ENCODE measurements around the gene ABAT. TPM values are rescaled to one million over a fixed set of nuclear protein-coding genes. Genes with fewer than 3 reads are reported as not detected.

ABAT gene
- total and polyA plus RNA-seq, 10 of the 15 experiments (the other 5 are each of a cell fraction or from before 2014, with no cell fraction given) = 1.0 to 10.6 (median 1.9) TPM

DNA sequence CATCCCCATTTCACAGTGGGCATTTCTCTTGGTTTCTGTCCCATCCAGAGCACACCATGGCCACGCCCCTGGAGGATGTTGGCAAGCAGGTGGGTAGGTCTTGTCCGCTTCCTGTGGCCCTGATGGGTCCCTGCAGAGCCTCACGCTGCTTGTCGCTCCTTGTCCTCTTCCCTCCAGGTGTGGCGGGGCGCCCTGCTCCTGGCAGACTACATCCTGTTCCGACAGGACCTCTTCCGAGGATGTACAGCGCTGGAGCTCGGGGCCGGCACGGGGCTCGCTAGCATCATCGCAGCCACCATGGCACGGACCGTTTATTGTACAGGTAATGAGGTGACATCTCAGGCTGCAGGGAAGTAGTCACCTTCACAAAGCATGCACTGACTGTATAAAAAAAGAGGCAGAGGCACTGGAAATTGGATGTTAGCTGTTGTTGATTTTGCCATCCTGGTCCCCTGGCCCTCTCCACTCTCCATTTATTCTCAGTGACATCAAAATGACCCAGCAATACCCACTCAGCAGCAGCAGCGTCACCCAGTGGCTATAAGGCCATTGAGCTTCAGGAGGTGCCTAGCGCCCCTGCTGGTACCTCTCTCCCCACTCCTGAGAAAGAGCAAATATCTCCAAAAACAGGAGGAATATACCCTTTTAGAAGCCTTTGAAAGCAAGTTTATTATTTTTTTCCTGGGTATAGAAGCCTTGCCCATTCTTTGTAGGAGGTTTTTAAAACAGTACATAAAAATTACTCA is 39.3 kb upstream of the ABAT start:
- Histone ChIP-seq H3K36me3 (ENCODE audit: control insufficient read depth in 2 of 2, insufficient read depth in 2 of 2, low read length in 1 of 2) (peaks cover 12 to 15% of the 10 kb centered on the region in 2 experiments; a peak in 3 of 4 replicates), H2AFZ (ENCODE audit: control insufficient read depth, low read depth, low read length) (no peak overlapping the region), H3K4me3 (no peak overlapping the region), H3K4me2 (ENCODE audit: control insufficient read depth, insufficient read depth) (no peak overlapping the region), H3K9ac (ENCODE audit: control insufficient read depth, insufficient read depth, low read length) (no peak overlapping the region), H3K79me2 (ENCODE audit: control insufficient read depth, insufficient read depth, low read length) (no peaks in the 10 kb centered on the region), H3K27me3 (replicated peaks in 1 of 2; ENCODE audit: control insufficient read depth in 2 of 2, insufficient read depth in 2 of 2, low read length in 1 of 2) (no peaks in the 10 kb centered on the region), H4K20me1 (ENCODE audit: control insufficient read depth, insufficient read depth) (no peaks in the 10 kb centered on the region), H3K27ac (ENCODE audit: control insufficient read depth, insufficient read depth) (no peak overlapping the region), H3K9me3 (replicated peaks; ENCODE audit: control insufficient read depth, insufficient read depth, low read length) (no peaks in the 10 kb centered on the region), H3K4me1 (ENCODE audit: control insufficient read depth, insufficient read depth, low read length) (no peaks in the 10 kb centered on the region)
- in situ Hi-C loops (cut with MboI) = no loop called here
- ChIA-PET POLR2A (no interaction called here), SMC1A (ENCODE audit: uncharacterized antibody, unreplicated experiment) (no interaction called here), RAD21 (ENCODE audit: unreplicated experiment) (no interaction called here), CTCF (interaction anchor here (0.7 to 2.4 kb wide), 3 partner anchors 51 to 63 kb away, joined by 3 to 11 read pairs (median 3); no protein-coding TSS in a partner anchor)
- TF ChIP-seq CTCF (IDR thresholded peaks at IDR 0.05 in 2 of 3, conservative IDR thresholded peaks at IDR 0.05 in 1 of 3; ENCODE audit: control insufficient read depth in 2 of 3, extremely low read depth in 1 of 3, insufficient read depth in 1 of 3, low read depth in 3 of 3, low read length in 3 of 3) (peak in 2 of 3 experiments; percentile 22 to 49; a peak in 4 of 6 replicates), YBX1 (IDR thresholded peaks at IDR 0.05) (no peak), RAD21 (IDR thresholded peaks at IDR 0.05; ENCODE audit: insufficient read depth, low read depth, low read length) (peak; percentile 36)
- FAIRE-seq = no peak
- WGBS (ENCODE audit: insufficient coverage, insufficient replicate concordance, low lambda C conversion rate, missing lambda C conversion rate) = 86% methylated on average over 18 of the region's 18 CpGs
- no peak for DNase-seq (ENCODE audit: low read depth, low spot score)
- no TSS peak for BruUV-seq (replicated peaks)
- intact Hi-C loops (cut with micrococcal nuclease; ENCODE audit: unreplicated experiment) = no loop called here
- ATAC-seq = 0 out of 3 replicates have a peak, but pooled peaks have one; percentile 24

- SMC1A ChIA-PET (ENCODE audit: uncharacterized antibody, unreplicated experiment) = no interaction called here
- RAD21 ChIA-PET (ENCODE audit: unreplicated experiment) = interaction anchor here (0.6 kb wide), 1 partner anchor 1711 kb away, joined by 3 read pairs; no protein-coding TSS in a partner anchor
- BruUV-seq (replicated peaks) = no TSS peak
- no peak for TF ChIP-seq PRDM15 (CRISPR knock-in tag; IDR thresholded peaks at IDR 0.05)
Observed at GRCh38 chr16:8639694-8640093, 34.7 kb upstream of the ABAT start.

More at GRCh38 chr16:8639694-8640093, 34.7 kb upstream of the ABAT start:
- ChIA-PET CTCF (no interaction called here), POLR2A (no interaction called here)
- Histone ChIP-seq H2AFZ (ENCODE audit: control insufficient read depth, low read depth, low read length) (no peak overlapping the region), H3K36me3 (ENCODE audit: control insufficient read depth in 2 of 2, insufficient read depth in 2 of 2, low read length in 1 of 2) (peaks cover 21 to 29% of the 10 kb centered on the region in 2 experiments; a peak in 3 of 4 replicates), H3K4me1 (ENCODE audit: control insufficient read depth, insufficient read depth, low read length) (no peaks in the 10 kb centered on the region), H3K4me2 (ENCODE audit: control insufficient read depth, insufficient read depth) (no peak overlapping the region), H3K79me2 (ENCODE audit: control insufficient read depth, insufficient read depth, low read length) (no peaks in the 10 kb centered on the region), H3K4me3 (no peak overlapping the region), H3K27ac (ENCODE audit: control insufficient read depth, insufficient read depth) (no peak overlapping the region), H3K9ac (ENCODE audit: control insufficient read depth, insufficient read depth, low read length) (no peak overlapping the region), H3K9me3 (replicated peaks; ENCODE audit: control insufficient read depth, insufficient read depth, low read length) (no peaks in the 10 kb centered on the region), H3K27me3 (replicated peaks in 1 of 2; ENCODE audit: control insufficient read depth in 2 of 2, insufficient read depth in 2 of 2, low read length in 1 of 2) (no peaks in the 10 kb centered on the region), H4K20me1 (ENCODE audit: control insufficient read depth, insufficient read depth) (no peaks in the 10 kb centered on the region)
- intact Hi-C loops (cut with micrococcal nuclease; ENCODE audit: unreplicated experiment) (no loop called here), in situ Hi-C loops (cut with MboI) (no loop called here)
- FAIRE-seq (no peak), DNase-seq (ENCODE audit: low read depth, low spot score) (no peak), ATAC-seq (no peak)
- WGBS (ENCODE audit: insufficient coverage, insufficient replicate concordance, low lambda C conversion rate, missing lambda C conversion rate) = 71% methylated on average over 10 of the region's 13 CpGs

Data from GM12878 (cell line).